H1 (cell line): ENCODE results near the gene SLC35E1.

Experiments used
- CHD2 ChIP-seq: IDR thresholded peaks from 2 replicates; pipeline ENCODE4 v1.6.1; 2012; ENCODE audit warnings: low read length, improper control_type of control experiment
- EP300 ChIP-seq, 2 experiments: IDR thresholded peaks; 1 replicate in 1 of 2; 2 replicates in 1 of 2; pipeline ENCODE4 v1.6.1; 2011 to 2012; ENCODE audit warnings: low read depth in 2 of 2, low read length in 2 of 2, mild to moderate bottlenecking in 2 of 2, borderline replicate concordance in 1 of 2, inconsistent platforms in 1 of 2, moderate library complexity in 1 of 2
- GABPA ChIP-seq: IDR thresholded peaks from 2 replicates; pipeline ENCODE4 v1.6.1; 2011; ENCODE audit warnings: mild to moderate bottlenecking, low read length, moderate library complexity, borderline replicate concordance; ENCODE audit not compliant: insufficient read depth
- POLR2A ChIP-seq, 2 experiments: IDR thresholded peaks; 1 replicate in 1 of 2; 2 replicates in 1 of 2; pipeline ENCODE4 v1.6.1; 2011; ENCODE audit warnings: low read depth in 2 of 2, low read length in 2 of 2, mild to moderate bottlenecking in 2 of 2; ENCODE audit errors: control extremely low read depth in 1 of 2
- POU5F1 ChIP-seq: IDR thresholded peaks from 2 replicates; pipeline ENCODE4 v1.6.1; 2011; ENCODE audit warnings: low read depth, mild to moderate bottlenecking, low read length, moderate library complexity
- SP2 ChIP-seq: IDR thresholded peaks from 2 replicates; pipeline ENCODE4 v1.6.1; 2012; ENCODE audit warnings: mild to moderate bottlenecking, low read length, inconsistent platforms
- SP4 ChIP-seq: IDR thresholded peaks from 2 replicates; pipeline ENCODE4 v1.6.1; 2012; ENCODE audit warnings: low read length, inconsistent platforms
- TEAD4 ChIP-seq: IDR thresholded peaks from 2 replicates; pipeline ENCODE4 v1.6.1; 2012; ENCODE audit warnings: low read depth, low read length, inconsistent platforms, mixed read lengths
- TF ChIP-seq, protein P1 (sequence below): IDR thresholded peaks from 2 replicates; pipeline ENCODE4 v1.6.1; 2012; ENCODE audit warnings: low read length, inconsistent platforms
- TF ChIP-seq, protein P2 (sequence below), 3 experiments: IDR thresholded peaks; 1 replicate in 2 of 3; 2 replicates in 1 of 3; pipeline versions ENCODE4 v1.5.1 to v1.6.1; 2011; ENCODE audit warnings: low read length in 3 of 3, mild to moderate bottlenecking in 3 of 3, inconsistent platforms in 2 of 3, low read depth in 1 of 3, moderate library complexity in 1 of 3; ENCODE audit not compliant: insufficient read depth in 1 of 3; ENCODE audit errors: control extremely low read depth in 1 of 3
- TF ChIP-seq, protein P3 (sequence below): IDR thresholded peaks from 2 replicates; pipeline ENCODE4 v1.6.1; 2012; ENCODE audit warnings: inconsistent platforms

DNA sequence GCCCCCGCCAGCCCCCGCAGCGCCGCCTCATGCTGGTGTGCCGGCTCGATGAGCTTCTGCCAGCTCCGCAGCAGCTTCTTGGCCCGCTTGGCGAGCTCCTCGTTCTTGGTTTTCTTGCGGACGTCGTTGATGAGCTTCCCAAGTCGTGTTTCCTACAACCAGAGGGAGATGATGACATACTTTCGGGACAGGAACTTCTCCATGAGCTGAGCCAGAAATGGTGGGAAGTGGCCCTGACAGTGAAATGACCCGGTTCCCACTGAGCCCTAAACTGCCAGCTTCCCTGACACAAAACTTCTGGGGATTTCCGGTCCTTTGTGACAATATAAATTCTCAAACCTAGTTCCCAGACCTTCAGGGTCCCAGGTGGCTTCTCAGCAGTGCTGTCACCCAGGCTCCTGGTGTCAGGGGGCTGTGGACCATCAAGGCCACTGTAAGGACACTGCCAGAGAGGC lies 5.3 kb upstream of the SLC35E1 start:
- TF ChIP-seq, protein P1, sequence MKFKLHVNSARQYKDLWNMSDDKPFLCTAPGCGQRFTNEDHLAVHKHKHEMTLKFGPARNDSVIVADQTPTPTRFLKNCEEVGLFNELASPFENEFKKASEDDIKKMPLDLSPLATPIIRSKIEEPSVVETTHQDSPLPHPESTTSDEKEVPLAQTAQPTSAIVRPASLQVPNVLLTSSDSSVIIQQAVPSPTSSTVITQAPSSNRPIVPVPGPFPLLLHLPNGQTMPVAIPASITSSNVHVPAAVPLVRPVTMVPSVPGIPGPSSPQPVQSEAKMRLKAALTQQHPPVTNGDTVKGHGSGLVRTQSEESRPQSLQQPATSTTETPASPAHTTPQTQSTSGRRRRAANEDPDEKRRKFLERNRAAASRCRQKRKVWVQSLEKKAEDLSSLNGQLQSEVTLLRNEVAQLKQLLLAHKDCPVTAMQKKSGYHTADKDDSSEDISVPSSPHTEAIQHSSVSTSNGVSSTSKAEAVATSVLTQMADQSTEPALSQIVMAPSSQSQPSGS = no peak
- TF ChIP-seq POLR2A (IDR thresholded peaks at IDR 0.05; ENCODE audit: control extremely low read depth in 1 of 2, low read depth in 2 of 2, low read length in 2 of 2) = no peak
- no peak for TF ChIP-seq EP300 (IDR thresholded peaks at IDR 0.05; ENCODE audit: borderline replicate concordance in 1 of 2, low read depth in 2 of 2, low read length in 2 of 2)
- TF ChIP-seq, protein P2, sequence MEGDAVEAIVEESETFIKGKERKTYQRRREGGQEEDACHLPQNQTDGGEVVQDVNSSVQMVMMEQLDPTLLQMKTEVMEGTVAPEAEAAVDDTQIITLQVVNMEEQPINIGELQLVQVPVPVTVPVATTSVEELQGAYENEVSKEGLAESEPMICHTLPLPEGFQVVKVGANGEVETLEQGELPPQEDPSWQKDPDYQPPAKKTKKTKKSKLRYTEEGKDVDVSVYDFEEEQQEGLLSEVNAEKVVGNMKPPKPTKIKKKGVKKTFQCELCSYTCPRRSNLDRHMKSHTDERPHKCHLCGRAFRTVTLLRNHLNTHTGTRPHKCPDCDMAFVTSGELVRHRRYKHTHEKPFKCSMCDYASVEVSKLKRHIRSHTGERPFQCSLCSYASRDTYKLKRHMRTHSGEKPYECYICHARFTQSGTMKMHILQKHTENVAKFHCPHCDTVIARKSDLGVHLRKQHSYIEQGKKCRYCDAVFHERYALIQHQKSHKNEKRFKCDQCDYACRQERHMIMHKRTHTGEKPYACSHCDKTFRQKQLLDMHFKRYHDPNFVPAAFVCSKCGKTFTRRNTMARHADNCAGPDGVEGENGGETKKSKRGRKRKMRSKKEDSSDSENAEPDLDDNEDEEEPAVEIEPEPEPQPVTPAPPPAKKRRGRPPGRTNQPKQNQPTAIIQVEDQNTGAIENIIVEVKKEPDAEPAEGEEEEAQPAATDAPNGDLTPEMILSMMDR (IDR thresholded peaks at IDR 0.05; ENCODE audit: control extremely low read depth in 1 of 3, insufficient read depth in 1 of 3, low read depth in 1 of 3, low read length in 3 of 3) = no peak
- TF ChIP-seq, protein P3, sequence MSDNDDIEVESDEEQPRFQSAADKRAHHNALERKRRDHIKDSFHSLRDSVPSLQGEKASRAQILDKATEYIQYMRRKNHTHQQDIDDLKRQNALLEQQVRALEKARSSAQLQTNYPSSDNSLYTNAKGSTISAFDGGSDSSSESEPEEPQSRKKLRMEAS = no peak
- no peak for TF ChIP-seq POU5F1
- TF ChIP-seq GABPA = no peak
- no peak for TF ChIP-seq SP4
- TF ChIP-seq TEAD4 = no peak
- TF ChIP-seq SP2 = no peak
- TF ChIP-seq CHD2 = no peak
